Iris pigment epithelial cell (primary cell): ENCODE data around the gene CFDP1.

Experiments used
- DNase-seq: peaks from one replicate; pipeline ENCODE4 v3.0.0-alpha.2; 2011; ENCODE audit warnings: low read depth

CFDP1 gene

DNA sequence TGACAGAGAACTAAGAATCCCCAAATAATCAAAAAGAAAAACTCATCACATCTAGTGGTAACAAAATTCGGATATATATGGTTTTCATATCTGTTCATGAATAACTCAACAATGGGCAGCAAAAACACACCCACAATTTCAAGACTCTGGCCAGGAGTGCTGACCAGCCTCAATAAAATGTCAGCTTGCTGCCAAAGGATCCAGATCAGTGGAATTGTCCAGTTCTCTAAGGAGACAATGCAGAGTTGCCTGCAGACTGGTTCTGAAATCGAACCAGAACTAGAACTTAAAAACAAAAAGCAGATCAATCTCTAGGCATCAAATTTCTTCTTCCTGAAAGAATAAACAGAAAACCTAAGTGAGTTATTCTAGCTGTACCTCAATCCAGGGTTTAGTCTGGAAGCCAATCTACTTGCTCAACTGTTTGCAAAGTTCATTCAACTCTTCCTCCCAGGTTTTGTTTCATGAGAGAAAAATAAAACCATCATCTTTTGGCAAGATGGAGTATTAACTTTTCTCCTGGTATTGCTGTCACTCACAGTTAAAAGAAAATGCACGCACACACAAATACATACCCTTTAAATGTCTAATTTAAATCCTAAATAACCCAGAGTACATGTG lies 61.0 kb downstream of the CFDP1 start:
- peak; percentile 64 for DNase-seq

DNA sequence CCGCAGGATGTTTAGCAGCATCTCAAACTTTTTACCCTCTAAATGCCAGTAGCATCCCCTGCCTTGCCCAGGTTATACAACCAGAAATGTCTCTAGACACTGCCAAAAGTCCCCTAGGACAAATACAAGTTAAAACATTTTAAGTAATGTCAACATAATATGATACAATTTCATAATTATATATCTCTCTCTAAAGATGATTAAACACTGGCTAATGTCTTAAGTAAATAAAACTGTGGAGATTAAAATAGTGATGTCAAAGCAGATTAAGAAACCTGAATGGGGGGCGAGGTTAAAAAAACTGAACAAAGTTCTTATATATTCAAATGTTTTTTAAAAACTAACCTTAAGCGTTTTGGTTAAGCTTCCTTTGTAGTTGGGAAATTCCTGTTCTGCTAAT lies 62.1 kb downstream of the CFDP1 start:
- no peak for DNase-seq

- no peak for DNase-seq
Measured at GRCh38 chr16:75364286-75364791, 69.0 kb downstream of the CFDP1 start.

GRCh38 chr16:75362846-75363245 lies 70.5 kb downstream of the CFDP1 start:
- DNase-seq = no peak

DNA sequence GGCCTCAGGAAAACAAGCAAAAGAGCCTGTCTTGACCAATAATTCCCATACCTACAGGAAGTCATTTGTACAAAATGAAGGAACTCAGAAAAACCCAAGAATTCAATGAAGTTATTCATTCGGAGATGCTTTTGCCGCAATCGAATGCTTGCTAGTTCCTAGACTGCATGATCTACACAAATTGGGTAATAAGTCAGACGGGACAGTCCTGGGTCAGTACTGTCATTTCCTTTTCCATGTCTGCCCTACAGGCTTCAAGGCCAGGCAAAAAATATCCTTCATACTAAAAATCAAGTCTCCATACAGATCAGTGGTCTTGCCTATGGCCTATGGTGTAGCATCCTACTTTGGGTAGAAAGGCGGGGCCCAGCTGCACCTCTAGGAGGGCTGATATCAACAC lies 71.4 kb downstream of the CFDP1 start:
- no peak for DNase-seq

DNA sequence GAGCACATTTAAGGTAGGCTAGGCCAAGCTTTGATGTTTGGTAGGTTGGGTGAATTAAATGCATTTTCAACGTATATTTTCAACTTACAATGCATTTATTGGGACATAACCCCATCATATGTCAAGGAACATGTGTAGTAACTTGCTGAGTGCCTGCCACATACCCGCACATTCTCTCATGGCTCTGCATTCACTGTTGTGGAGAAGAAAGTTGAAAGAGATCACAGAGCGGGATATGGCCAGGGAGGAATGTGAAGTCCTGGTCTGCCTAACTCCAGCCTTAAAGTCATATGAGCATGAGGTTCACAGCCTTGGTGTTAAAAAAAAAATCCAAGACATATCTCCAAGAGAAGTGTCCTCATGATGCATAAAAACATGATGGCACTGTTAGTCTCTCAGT lies 79.1 kb downstream of the CFDP1 start:
- DNase-seq = no peak

GRCh38 chr16:75351183-75351582 lies 82.1 kb downstream of the CFDP1 start:
- DNase-seq = peak; percentile 84

- peak; percentile 23 for DNase-seq
Measured at GRCh38 chr16:75345711-75346110, 87.6 kb downstream of the CFDP1 start.

- DNase-seq = no peak
Measured at GRCh38 chr16:75343941-75344340, 89.4 kb downstream of the CFDP1 start.

DNA sequence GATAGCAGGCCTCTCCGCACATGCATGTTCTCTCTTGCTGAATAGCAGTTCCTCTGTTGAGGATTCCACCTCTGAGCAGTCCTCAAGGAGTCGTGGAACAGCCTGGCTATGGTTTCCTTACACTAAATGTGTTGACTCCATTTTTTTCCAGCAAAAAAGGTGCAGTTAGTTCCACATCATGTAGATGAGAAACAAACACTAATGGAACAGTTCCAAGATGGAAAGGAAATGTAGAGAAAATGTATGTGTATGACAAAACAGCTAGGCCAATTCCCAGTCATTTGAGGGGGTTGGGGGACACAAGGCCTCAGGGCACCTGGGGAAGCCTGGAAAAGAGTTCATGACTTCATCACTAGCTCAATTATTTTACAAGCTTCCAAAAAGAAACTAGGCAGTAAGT lies 90.0 kb downstream of the CFDP1 start:
- DNase-seq = no peak

DNA sequence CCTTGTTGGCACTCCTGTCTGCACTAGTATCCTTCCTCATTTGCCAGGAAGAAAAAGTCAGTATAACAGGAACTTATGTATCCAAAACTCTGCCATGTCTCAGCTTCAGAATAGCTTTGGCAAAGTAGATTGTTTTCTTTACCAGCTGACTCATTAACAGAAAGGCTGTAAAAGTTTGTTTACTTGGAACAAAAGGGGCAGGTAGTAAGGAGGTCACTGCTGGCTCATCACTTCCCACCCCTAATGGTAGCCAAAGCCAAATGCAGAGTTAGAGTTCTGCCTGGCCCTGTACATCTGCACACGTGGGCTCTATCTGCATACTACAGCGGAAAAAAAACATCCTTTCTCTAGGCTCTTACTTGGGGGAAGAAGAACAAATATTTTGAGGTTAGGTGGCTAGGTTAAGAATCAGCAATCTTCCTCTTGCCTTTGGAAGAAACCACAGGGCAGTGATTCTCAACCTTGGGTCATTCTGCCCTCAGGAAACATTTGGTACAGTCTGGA lies 90.9 kb downstream of the CFDP1 start:
- peak; percentile 83 for DNase-seq

- no peak for DNase-seq
Measured at GRCh38 chr16:75341564-75342307, 91.6 kb downstream of the CFDP1 start.

- DNase-seq = peak; percentile 16
Measured at GRCh38 chr16:75340741-75341491, 92.4 kb downstream of the CFDP1 start.

- DNase-seq = no peak
Measured at GRCh38 chr16:75337430-75337829, 95.9 kb downstream of the CFDP1 start.

DNA sequence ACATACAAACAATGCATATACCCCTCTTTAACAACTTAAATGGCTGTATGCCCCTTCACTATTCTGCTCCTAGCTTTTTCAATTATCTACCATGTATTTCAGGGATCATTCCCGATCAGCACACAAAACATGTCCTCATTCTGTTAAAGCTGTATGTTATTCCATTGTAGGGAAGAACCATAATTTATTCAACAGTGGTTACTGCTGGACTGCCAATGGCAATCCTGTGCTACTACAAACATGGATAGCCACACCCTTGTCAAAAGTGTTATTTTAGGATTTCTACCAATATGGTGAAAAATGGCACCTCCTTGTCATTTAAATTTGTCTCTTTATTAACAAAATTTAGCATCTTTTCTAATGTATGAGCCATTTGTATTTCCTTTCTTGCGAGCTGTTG lies 96.8 kb downstream of the CFDP1 start:
- no peak for DNase-seq

DNA sequence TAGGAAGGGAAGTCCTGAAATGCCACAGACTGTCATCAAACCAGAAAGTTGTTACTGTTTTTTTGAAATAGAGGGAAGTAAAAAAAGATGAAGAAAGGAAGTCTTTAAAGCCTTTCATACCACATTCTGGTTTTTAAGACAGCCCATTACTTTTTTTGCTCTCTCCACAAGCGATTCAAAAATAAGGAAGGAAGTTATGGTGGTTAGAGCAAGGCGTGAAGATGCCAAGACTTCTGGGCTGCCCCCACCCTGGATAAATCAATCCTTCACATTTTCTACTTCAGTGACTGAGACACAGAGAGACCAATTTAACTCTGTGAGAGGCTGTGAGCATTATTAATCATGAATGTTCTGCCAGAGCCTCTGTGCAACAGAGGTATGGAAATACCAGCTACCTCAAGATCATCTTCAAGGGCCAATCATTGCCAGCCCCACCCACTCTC lies 99.6 kb downstream of the CFDP1 start:
- no peak for DNase-seq

GRCh38 chr16:75329943-75330342 lies 103.4 kb downstream of the CFDP1 start:
- no peak for DNase-seq

- DNase-seq = no peak
Measured at GRCh38 chr16:75326333-75326732, 107.0 kb downstream of the CFDP1 start.

GRCh38 chr16:75323933-75324332 lies 109.4 kb downstream of the CFDP1 start:
- no peak for DNase-seq

DNA sequence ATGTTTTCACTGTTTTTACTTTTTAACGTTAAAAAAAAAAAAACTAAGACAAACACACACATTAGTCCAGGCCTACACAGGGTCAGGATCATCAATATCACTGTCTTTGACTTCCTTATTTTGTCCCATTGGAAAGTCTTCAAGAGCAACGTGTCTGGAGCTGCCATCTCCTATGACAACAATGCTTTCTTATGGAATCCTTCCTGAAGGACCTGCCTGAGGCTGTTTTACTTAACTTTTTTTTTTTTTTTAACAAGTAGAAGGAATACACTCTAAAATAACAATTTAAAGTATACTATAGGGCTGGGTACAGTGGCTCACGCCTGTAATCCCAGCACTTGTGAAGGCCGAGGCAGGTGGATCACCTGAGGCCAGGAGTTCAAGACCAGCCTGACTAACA lies 110.1 kb downstream of the CFDP1 start:
- DNase-seq = no peak

GRCh38 chr16:75322740-75323139 lies 110.6 kb downstream of the CFDP1 start:
- peak; percentile 63 for DNase-seq

DNA sequence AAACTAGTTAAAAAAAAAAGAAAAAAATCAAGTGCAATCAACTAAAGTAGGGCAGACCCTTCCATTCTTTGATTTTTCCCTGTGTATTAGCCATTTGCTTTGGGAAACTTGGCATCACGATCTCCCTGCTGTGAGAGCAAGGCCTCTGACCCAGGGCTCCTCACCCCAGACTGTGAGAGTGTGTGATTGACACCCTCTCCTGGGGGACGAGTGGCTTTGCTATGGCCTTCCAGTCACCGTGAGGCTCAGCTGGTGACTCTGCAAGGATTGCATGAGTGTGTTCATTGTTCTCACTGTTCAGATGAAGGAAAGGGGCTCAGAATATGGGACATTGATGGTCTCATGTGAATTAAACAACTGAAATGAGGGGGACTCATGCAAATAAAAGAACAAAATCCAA lies 112.9 kb downstream of the CFDP1 start:
- no peak for DNase-seq
